IPS-11a (cell line): ENCODE measurements around the gene IL27RA.
"Not testable (repeated sequence)": the region's sequence is repeated elsewhere in the genome, so short reads cannot be mapped to it uniquely, and the experiment has no call there.

ENCODE experiments used
- H3K4me3 ChIP-seq: one replicate; pipeline ENCODE4 v1.5.1; 2013; ENCODE audit warnings: low read depth, low read length, control low read depth

Gene IL27RA

DNA sequence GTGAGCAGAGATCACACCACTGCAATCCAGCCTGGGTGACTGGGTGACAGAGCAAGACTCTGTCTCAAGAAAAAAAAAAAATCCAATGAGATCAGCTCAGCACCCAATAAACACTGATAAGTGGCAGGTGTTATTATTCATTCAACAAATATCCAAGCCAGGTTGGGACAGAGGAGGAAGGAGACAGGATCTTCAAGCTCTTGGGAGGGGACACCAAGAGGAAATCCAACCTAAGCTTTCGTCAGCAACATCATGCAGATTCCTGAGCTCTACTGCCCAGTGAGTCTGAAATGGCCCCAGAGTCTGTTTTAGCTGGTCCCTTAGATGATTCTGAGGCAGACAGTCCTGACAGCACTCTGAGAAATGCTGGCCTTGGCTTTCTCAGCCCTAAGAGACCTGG is 33.1 kb upstream of the IL27RA start:
- no peak overlapping the region for H3K4me3 ChIP-seq

DNA sequence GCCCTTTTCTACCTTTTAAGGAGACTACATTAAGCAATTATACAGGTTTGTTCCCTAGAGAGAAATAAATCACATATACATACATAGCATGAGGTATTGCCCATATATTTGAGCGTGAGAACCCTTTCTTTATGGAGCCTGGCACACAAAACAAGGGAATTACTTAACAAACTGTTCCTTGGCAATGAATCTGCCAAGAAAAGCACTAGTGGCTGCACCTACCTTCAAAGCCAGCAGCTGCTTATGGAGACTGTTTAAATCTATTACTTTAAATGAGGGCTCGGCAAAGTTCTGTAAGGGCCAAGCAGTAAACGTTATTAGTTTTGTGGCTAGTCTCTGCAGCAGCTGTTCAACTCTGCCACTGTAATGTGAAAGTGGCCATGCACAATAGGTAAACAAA is 32.5 kb upstream of the IL27RA start:
- no peak overlapping the region for H3K4me3 ChIP-seq

DNA sequence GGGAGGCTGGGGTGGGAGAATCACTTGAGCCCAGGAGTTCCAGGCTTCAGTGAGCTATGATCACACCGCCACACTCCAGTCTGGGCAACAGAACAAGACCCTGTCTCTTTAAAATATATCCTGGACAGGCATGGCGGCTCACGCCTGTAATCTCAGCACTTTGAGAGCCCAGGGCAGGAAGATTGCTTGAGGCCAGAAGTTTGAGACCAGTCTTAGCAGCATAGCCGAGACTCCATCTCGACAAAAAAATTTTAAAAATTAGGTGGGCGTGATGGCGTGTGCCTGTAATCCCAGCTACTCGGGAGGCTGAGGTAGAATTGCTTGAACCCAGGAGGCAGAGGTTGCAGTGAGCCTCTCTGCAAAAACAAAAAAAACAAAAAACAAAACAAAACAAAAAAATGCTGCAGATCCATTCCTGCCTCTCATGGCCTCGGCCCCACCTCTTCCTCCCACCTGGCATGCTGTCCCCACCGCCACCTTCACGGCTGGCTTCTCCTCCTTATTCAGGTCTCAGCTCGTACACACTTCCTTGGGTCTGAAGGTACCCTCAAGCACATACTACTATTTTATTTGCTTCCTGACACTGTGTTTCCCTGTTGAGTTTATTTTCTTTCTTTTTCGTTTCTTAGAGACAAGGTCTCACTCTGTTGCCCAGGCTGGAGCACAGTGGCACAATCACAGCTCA is 30.7 kb upstream of the IL27RA start:
- H3K4me3 ChIP-seq, result no peak overlapping the region

DNA sequence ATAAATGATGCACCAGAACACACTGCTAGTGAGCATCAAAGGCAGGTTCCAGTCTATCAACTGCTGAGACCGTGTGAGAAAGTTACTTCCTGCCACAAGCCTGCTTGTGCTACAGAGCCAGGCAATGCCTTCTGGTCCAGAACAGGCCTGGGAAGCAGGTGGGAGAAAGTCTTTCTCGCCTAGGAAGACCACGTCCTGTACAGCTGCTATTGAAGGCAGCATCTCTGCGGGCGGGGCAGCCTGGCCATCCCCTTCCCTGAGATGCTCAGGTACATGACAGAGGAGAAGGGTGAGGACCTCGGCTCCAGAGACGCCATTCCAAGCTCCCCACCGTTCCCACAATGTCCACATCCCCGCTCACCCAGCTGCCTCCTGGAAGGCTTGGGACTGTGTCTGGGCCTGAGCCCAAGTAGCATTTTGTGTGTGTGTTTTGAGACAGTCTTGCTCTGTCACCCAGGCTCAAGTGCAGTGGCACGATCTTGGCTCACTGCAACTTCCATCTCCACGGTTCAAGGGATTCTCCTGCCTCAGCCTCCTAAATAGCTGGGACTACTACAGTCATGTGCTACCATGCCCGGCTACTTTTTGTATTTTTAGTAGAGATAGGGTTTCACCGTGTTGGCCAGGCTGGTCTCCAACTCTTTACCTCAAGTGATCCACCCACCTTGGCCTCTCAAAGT is 28.9 kb upstream of the IL27RA start:
- no peak overlapping the region for H3K4me3 ChIP-seq

DNA sequence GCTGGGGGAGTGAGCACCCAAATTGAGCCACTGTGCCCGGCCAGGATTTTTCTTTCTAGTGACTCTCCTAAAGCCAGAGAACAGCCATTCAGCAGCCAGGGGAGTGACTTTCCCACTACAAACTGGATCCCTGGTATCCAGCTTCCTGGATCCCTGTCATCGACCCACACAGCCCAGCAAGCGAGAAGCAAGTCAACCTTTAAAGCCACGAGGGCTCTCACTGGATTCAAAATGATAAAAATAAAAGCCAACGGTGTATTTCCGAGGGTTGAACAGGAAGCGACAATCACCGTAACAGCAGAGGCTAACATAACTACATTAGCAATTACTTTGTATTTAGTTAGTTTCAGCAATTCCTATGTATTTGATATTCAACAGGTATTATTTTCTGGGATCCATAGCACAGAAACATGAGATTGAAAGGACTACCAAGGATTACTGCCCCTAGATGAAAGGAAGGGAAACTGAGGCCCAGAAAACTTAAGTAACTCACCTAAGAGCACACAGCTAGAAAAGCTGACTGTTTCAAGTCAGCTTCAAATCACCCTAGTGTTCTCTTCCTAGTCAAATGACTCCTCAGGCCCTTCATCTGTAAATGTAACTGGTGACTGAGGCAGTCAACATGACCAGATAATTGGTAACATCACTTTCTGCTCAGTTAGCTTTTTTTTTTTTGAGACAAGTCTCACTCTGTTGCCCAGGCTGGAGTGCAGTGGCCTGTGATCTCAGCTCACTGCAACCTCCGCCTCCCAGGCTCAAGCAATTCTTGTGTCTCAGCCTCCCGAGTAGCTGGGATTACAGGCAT is 28.1 kb upstream of the IL27RA start:
- no peak overlapping the region for H3K4me3 ChIP-seq

DNA sequence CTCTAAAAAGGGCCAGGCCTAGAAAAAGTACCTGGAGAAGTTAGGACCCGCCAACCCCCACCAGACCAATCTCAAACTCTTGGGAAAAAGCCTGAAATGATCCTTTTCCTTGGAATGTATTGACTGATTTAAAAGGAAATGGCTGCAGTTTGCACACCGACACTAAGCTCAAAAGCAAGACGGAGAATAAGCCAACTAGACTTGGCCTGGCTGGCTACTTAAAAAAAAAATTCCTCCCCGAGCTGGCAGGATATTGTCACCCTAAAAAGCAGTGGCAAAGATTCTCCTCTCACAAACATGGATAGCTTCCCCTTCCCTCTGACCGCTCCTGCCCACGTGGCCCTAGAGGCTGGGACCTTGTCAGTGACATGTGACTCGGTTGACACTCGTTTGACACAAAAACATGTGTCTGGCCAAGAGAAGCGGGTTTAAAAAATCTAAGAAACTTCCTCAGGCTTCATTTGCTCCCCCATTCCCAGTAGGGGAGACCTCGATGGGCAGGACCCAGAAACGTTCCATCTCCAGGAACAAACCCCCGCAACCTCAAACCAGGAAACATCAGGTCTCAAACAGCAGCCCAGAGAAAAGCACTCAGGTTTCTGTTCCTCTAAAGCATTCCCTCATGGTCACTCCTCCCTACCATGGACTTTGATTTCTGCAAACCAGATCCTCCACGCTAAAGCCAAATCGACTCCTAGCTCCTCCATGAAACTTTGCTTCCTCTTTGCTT is 26.8 kb upstream of the IL27RA start:
- H3K4me3 ChIP-seq, result no peak overlapping the region

DNA sequence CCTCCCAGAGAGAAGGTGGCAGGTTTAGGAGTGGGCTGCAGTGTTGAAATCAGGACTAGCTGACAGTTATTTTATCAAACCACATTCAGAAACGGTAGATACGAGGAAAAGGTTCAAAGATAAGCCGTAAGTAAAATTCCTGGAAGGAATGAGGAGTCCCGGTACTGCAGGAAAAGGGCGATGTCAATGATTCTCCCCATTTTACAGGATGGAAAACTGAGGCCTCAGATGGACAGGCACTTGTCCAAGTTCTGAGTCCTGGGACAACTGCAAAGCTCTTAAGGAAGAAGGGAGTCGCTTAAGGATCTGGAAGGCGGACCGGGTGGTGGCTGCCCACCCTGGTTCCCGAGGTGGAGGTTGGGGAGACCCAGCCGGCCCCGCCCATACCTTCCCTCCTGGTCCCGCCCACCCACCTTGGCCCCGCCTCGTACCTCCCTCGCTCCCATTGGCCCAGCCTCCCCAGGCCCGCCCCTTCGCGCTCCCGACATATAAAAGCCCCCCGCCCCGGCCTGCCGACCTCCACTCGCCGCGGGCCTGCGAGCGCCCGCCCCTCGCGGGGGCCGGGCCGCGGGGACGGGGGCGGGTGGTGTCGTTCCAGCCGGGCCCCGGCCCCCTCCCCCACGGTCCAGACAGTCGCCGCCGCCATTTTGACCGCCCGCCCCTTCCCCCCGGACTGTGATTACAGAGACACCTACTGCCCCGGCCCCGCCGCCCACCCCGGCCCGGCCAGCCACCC is 26.0 kb upstream of the IL27RA start:
- H3K4me3 ChIP-seq, result peak overlapping the region; percentile 58

DNA sequence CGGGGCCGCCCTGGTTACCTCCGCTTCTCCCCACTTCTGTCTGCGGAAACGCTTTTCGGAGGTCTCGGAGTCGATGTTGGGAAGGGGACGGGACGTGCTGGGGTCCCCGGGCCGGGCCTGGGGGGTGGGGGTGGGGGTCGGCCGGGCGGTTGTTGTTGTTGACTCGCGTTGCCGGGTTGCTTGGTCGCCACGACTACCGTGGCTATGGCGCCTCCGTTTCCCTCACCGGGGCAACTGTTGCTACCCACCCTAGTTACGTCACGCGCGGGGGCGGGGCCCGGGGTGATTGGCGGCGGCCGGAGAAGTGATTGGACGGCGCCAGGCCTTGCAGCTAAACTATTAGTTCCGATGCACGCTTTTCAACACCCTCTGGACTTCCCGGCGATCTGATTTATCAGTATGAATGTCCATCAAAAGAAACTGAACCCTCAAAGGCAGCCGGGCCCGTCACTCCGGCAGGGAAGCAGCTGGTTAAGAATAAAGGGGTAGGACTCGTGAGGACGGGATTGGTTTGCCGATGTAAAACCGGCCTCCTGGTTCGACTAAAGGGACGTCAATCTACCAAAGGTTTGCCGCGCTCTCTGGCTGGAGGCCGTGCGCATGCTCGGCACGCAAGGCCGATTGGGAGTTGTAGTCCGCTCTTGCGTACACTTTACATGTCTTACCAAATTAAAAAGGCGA is 25.3 kb upstream of the IL27RA start, which contains the start of gene RFX1:
Gene RFX1, minus strand, starts transcription at position 236 of the 681 bp plus-strand sequence. CDS start 12,477 bp downstream, outside the sequence.
- H3K4me3 ChIP-seq, result peak within 1 kb of the TSS; percentile 58

DNA sequence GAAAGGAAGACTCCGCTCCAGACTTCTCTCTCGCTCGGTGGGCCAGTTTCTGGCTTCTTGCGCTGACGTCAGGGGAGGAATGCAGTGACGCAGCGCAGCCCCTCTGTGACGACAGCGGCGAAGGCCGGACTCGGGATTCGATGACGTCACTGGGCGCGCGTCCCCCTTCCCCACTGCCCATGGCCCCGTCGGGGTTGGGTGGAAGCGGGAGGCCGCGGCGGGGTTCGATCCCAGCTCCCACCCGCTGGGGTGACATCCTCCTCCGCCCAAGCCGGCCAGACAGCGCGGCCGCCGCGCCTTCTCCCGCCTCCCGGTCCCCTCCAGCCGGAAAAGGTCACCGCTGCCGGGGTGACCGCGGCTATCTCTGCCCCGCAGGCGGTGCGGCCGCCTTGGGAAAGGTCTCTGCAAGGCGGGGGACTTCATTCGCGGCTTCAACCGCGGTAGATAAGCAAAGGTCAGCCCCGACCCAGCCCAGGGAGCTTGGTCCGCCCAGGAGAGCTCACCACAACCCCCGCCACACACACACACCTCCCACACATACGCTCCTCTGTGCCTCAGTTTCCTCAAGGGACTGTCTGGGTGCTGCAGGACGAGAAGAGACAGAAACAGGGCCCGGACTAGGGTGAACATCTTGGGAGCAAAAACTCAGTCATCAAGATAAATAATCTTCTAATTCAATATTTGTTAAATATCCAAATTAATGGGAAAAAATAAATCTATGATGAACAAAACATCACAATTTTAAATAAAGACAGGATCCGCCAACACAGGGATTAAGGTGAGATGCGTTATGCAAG is 24.6 kb upstream of the IL27RA start:
- H3K4me3 ChIP-seq, result peak overlapping the region; percentile 58

DNA sequence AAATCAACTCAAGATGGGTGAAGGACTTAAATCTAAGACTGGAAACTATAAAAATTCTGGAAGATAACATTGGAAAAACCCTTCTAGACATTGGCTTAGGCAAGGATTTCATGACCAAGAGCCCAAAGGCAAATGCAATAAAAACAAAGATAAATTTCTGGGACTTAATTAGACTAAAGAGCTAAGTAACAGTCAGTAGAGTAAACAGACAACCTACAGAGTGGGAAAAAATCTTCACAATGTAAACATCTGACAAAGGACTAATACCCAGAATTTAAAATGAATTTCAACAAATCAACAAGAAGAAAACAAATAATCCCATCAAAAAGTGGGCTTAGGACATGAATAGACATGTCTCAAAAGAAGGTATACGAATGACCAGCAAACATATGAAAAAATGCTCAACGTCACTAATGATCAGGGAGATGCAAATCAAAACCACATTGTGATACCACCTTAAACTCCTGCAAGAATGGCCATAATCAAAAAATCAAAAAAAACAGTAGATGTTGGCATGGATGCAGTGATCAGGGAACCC is 19.1 kb upstream of the IL27RA start:
- no peak overlapping the region for H3K4me3 ChIP-seq

DNA sequence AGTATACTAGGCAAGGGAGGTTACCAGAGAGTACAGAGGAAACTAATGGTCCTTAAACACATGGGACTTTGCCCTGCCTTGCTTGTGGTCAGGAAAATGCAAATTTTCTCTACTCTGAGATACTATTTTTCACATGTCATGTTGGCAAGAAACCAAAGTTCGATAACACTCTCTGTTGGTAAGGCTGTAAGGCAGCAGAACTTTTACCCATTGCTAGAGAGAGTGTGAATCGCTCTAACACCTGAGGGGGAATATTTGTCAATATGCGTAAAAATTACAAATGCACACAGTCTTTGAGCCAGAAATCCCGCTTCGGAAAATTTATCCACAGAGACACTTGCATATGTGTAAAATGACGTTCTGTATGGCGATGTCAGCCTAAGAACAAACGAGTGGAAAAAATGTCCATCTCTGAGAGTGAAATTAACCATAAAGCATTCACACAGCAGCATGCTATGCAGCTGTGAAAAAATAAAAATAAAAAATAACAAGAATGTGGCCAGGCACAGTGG is 16.0 kb upstream of the IL27RA start:
- no peak overlapping the region for H3K4me3 ChIP-seq

DNA sequence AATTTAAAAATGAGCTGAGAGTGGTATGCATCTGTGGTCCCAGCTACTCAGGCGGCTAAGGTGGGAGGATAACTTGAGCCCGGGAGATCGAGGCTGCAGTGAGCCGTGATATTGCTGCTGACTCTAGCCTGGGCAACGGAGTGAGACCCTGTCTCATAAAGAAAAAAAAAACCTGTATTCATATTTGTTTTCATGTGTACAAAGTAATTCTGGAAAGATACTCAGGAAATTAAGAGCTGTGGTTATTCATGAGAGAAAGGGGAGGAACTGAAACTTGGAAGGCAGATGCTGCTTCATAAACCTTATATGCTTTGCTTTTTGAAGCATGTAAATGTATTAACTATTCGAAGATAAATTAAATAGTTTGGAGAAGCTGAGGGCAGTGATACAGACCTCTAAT is 12.5 kb upstream of the IL27RA start:
- no peak overlapping the region for H3K4me3 ChIP-seq

DNA sequence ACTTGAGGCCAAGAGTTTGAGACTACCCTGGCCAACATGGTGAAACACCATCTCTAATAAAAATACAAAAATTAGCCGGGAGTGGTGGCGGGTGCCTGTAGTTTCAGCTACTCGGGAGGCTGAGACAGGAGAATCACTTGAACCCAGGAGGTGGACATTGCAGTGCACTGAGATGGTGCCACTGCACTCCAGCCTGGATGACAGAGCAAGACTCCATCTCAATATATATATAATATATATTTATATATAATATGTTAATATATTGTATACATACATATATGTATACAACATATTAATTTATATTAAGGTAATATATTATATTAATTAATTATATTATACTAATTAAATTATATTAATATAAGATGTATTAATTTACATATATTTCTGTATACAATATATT is 11.8 kb upstream of the IL27RA start:
- not testable (repeated sequence) for H3K4me3 ChIP-seq

DNA sequence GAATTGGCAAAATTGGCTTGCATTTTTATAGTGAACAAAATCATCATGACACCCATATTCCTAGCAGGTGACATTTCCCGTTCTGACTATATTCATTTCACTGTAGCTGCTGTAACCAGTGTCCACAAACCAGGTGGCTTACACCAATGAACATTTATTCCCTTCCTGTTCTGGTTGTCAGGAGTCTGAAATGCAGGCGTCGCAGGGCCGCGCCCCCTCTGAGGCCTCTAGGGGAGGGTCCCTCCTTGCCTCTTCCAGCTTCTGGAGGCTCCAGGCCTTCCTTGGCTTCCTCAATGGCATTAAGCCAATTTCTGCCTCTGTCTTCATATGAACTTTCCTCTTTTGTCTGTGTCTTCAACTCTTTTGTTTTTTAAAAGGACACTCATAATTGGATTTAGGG is 10.1 kb upstream of the IL27RA start:
- no peak overlapping the region for H3K4me3 ChIP-seq

DNA sequence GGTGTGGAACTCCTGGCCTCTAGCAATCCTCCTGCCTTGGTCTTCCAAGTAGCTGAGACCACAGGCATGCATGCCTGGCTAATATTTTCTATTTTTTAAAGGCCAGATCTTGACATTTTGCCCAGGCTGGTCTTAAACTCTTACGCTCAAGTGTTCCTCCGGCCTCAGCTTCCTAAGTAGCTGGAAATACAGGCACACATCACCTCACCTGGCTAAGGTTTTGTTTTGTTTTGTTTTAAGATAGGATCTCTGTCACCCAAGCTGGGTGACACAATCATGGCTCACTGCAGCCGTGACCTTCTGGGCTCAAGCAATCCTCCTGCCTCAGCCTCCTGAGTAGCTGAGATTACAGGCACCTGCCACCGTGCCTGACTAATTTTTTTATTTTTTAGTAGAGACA is 9.1 kb upstream of the IL27RA start:
- no peak overlapping the region for H3K4me3 ChIP-seq

DNA sequence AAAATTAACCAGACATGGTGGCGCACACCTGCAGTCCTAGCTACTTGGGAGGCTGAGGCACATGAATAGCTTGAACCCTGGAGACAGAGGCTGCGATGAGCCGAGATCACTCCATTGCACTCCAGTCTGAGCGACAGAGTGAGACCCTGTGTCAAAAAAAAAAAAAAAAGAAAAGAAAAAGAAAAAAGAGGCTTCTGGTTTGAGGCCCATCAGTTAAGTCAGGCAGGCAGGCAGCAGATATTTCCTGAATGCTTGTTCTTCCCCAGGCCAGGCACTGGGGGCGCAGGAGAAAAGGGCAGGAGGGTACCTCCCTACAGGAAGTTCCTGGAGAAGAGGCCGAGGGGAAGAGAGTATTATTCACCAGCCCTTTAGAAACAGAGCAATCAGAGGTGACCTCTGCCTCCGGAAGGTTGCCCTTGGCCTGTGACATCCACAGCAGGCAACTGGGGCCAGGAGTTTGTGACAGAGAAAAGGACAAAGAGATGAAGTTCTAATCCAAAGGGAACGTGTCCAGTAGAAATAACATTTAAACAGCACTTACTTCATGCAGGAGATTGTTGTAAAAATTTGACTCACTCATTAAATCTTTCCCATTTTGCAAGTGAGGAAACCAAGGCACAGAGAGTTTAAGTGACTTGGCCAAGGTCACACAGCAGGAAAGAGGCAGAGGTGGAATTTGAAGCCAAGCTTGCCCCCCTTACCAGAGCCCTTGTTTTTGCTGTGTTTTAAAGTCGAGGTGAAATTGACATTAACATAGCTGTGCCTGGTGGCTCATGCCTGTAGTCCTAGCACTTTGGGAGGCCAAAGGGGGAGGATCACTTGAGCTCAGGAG is 7.9 kb upstream of the IL27RA start:
- H3K4me3 ChIP-seq, result no peak overlapping the region

DNA sequence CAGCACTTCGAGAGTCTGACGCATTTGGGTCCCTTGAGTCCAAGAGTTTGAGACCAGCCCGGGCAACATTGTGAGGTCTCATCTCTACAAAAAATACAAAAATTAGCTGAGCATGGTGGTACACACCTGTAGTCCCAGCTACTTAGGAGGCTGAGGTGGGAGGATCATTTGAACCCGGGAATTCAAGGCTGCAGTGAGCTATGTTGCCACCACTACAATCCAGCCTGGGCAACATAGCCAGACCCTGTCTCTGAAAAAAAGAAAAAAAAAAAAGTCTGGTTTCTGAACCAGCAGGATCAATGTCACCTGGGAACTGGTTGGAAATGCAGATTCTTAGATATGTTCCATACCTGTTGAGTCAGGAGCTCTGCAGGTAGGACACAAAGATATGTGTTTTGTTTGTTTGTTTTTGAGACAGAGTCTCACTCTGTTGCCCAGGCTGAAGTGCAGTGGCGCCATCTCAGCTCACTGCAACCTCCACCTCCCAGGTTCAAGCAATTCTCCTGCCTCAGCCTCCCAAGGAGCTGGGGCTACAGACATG is 4.8 kb upstream of the IL27RA start:
- not testable (repeated sequence) for H3K4me3 ChIP-seq
